ENCODE results near the gene DKK1.

DKK1 gene

DNA sequence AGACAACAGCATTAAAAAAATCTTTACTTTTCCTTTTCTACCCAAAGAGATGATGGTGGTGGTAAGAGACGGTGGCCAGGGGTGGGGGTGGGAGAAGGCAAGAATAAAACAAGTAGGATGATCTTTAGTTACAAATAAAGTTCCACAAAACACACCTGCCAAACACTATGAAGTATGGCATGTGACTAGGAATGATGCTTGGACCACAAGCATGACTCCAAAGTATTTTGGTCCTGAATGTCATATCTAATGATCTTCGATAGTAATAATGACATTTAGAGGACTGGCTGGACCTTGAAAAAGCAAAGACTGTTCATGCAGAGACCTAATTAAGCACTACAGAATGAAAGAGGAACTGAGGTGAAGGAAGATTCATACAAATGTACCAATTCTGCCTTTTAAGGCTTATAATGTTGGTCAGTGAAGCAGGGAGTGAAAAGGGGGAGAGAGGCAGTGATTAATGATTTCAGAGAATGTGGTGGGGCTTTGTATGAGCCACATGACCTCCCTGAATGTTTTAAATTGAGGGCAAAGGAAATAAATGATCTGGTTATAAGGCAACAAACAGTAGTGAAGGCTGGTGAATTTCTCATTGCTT, 29.6 kb upstream of the DKK1 start:
- Histone ChIP-seq H3K4me1 (ENCODE audit: control insufficient read depth, insufficient read depth, low read length) (no peaks in the 10 kb centered on the region), H3K9me3 (ENCODE audit: control insufficient read depth in 2 of 2, low read length in 2 of 2) (no peaks in the 10 kb centered on the region), H3K36me3 (ENCODE audit: control insufficient read depth in 2 of 2, insufficient read depth in 2 of 2, low read length in 2 of 2) (peaks cover 0 to 3% of the 10 kb centered on the region in 2 donors), H3K4me3 (ENCODE audit: low read length in 2 of 2) (no peak overlapping the region), H3K9ac (ENCODE audit: low read length in 2 of 2) (no peak overlapping the region), H3K27me3 (ENCODE audit: control insufficient read depth in 1 of 2, insufficient read depth in 2 of 2, low read length in 2 of 2) (no peaks in the 10 kb centered on the region), H3K27ac (ENCODE audit: low read length) (no peak overlapping the region)

DNA sequence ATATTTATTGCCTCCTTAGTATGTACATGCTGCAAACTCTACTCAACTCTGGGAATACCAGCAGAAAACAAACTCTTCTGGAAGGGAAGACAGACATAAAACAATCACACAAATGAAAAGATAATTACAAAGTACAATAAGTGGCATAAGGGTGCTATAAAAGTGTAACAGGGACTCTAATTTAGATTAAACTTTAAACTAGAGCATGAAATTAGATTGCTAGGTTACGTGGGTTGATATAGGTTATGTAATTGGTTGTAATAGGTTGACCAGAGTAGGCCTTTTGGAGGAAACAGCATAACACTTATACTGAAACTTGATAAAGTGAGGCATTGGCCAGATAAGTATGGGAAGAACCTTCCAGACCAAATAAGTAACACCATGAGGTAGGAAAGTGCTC, 26.2 kb upstream of the DKK1 start:
- H3K4me3 ChIP-seq (ENCODE audit: low read length in 2 of 2): no peak overlapping the region
- no peaks in the 10 kb centered on the region for H3K9me3 ChIP-seq (ENCODE audit: control insufficient read depth in 2 of 2, low read length in 2 of 2)
- H3K27me3 ChIP-seq (ENCODE audit: control insufficient read depth in 1 of 2, insufficient read depth in 2 of 2, low read length in 2 of 2): no peaks in the 10 kb centered on the region
- H3K4me1 ChIP-seq (ENCODE audit: control insufficient read depth, insufficient read depth, low read length): no peaks in the 10 kb centered on the region
- no peaks in the 10 kb centered on the region for H3K36me3 ChIP-seq (ENCODE audit: control insufficient read depth in 2 of 2, insufficient read depth in 2 of 2, low read length in 2 of 2)
- no peak overlapping the region for H3K27ac ChIP-seq (ENCODE audit: low read length)
- H3K9ac ChIP-seq (ENCODE audit: low read length in 2 of 2): no peak overlapping the region

DNA sequence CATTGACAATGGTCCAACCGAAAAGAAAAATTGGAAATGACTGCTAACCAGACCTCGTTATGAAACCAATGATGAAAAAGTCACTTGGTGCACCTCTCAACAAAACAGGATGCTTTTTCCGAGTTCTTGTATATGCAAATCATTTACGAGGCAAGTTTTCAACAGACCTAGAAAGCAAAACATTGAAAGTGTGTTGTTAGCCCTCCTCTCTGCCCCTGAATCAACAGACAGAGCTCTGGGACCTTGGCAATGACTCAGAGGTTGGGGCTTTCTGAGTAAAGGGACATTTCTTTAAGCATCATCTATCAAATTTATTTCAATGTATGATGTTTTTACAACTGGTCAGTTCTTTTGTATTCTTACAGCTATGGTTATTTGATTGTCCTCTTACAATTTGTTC, 16.3 kb upstream of the DKK1 start:
- H3K4me3 ChIP-seq (ENCODE audit: low read length in 2 of 2): no peak overlapping the region
- no peak overlapping the region for H3K9ac ChIP-seq (ENCODE audit: low read length in 2 of 2)
- no peaks in the 10 kb centered on the region for H3K4me1 ChIP-seq (ENCODE audit: control insufficient read depth, insufficient read depth, low read length)
- H3K36me3 ChIP-seq (ENCODE audit: control insufficient read depth in 2 of 2, insufficient read depth in 2 of 2, low read length in 2 of 2): no peaks in the 10 kb centered on the region
- no peak overlapping the region for H3K27ac ChIP-seq (ENCODE audit: low read length)
- no peaks in the 10 kb centered on the region for H3K27me3 ChIP-seq (ENCODE audit: control insufficient read depth in 1 of 2, insufficient read depth in 2 of 2, low read length in 2 of 2)
- H3K9me3 ChIP-seq (ENCODE audit: control insufficient read depth in 2 of 2, low read length in 2 of 2): no peaks in the 10 kb centered on the region

DNA sequence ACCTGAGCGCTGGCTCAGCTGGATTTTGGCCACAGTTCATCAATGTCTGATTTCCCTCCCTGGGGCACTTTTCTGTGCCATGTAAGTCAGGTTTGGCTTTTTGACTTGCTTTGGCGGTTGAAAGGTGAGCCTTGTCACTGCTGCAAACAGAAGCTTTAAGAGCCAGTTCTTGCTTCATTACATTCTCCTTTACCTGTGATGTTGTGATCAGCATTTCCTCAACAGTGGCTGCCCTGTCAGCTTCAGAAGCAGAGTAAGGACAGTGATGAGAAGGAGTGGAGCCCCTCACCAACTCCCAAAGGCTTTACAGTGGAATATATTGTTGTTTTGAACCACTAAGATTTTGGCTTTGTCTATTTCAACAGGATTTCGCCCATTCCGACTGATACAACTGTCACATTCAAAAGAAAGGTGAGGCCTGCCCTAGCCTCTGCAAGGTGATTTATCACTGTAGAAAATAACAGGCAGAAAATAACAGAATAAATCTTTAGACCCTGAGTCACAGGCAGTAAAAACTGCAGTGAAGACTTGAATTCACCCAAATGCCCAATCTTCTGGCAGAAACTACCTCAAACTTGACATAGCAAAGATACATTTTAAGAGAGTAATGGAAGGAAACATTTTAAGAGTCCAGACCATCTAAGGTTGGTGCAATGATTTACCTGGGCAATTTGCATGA, 13.3 kb upstream of the DKK1 start:
- H3K36me3 ChIP-seq (ENCODE audit: control insufficient read depth in 2 of 2, insufficient read depth in 2 of 2, low read length in 2 of 2): no peaks in the 10 kb centered on the region
- H3K9ac ChIP-seq (ENCODE audit: low read length in 2 of 2): no peak overlapping the region
- H3K4me3 ChIP-seq (ENCODE audit: low read length in 2 of 2): no peak overlapping the region
- no peaks in the 10 kb centered on the region for H3K9me3 ChIP-seq (ENCODE audit: control insufficient read depth in 2 of 2, low read length in 2 of 2)
- no peak overlapping the region for H3K27ac ChIP-seq (ENCODE audit: low read length)
- no peaks in the 10 kb centered on the region for H3K4me1 ChIP-seq (ENCODE audit: control insufficient read depth, insufficient read depth, low read length)
- H3K27me3 ChIP-seq (ENCODE audit: control insufficient read depth in 1 of 2, insufficient read depth in 2 of 2, low read length in 2 of 2): no peaks in the 10 kb centered on the region

DNA sequence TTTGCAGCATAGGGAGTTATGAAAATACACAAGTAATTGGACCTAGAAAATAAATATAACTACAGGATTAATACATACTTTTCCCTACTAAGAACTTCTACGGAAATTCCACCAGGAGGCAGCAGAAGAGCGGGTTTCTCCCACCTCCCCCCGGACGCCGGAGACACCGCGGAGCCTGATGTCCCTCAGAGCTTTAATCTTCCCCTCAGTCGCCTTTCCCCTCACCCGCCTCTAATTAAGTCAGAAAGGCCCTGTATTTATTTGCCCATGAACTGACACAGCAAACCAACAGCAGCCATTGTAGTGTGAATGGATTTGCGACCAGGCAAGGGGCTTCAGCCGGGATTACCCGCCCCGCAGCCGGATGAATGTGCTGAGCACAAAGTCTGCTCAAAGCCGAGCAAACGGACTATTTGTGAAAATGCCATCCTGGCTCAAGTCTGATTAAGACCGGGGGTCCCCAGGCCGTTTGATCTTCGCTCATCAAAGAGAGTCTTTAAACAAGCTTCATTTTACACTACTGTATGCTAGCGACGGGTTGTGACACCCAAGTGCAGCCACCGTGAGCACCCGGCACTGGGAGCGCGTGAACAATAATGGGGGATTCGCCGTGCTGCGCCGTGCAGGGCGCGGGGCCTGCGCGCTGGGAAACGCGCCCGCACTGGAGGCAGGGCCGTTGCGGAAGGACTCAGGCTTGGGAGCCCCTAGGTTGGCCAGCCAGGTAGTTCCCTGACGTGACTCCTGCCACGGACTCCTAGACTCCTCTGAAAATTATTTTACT, 5.6 kb upstream of the DKK1 start:
- H3K4me1 ChIP-seq (ENCODE audit: control insufficient read depth, insufficient read depth, low read length): peaks cover 3% of the 10 kb centered on the region
- H3K27ac ChIP-seq (ENCODE audit: low read length): no peak overlapping the region
- peaks cover 6 to 22% of the 10 kb centered on the region in 2 donors for H3K27me3 ChIP-seq (ENCODE audit: control insufficient read depth in 1 of 2, insufficient read depth in 2 of 2, low read length in 2 of 2)
- no peaks in the 10 kb centered on the region for H3K36me3 ChIP-seq (ENCODE audit: control insufficient read depth in 2 of 2, insufficient read depth in 2 of 2, low read length in 2 of 2)
- H3K9me3 ChIP-seq (ENCODE audit: control insufficient read depth in 2 of 2, low read length in 2 of 2): no peaks in the 10 kb centered on the region
- H3K9ac ChIP-seq (ENCODE audit: low read length in 2 of 2): peak overlapping the region; percentile 52 to 55
- H3K4me3 ChIP-seq (ENCODE audit: low read length in 2 of 2): peak overlapping the region; percentile 73 to 87

DNA sequence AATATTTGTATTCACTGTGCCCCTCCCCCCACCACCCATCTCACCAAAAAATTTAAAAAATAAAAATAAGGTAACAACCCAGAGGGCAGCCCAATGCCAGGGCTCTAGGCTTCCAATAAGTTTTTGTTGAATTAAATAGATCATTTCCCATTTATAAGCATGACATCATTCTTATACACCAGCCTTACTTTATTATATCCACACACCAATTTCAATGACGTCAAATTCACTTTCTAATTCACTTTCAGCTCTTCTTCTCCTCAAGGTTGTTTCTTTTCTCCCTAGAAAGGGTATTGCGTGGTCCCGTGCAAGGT, 1.2 kb upstream of the DKK1 start:
- no peaks in the 10 kb centered on the region for H3K9me3 ChIP-seq (ENCODE audit: control insufficient read depth in 2 of 2, low read length in 2 of 2)
- peaks cover 17% of the 10 kb centered on the region for H3K4me1 ChIP-seq (ENCODE audit: control insufficient read depth, insufficient read depth, low read length)
- H3K27ac ChIP-seq (ENCODE audit: low read length): no peak overlapping the region
- H3K36me3 ChIP-seq (ENCODE audit: control insufficient read depth in 2 of 2, insufficient read depth in 2 of 2, low read length in 2 of 2): no peaks in the 10 kb centered on the region
- peak overlapping the region; percentile 52 to 74 for H3K4me3 ChIP-seq (ENCODE audit: low read length in 2 of 2)
- H3K9ac ChIP-seq (ENCODE audit: low read length in 2 of 2): no peak overlapping the region
- H3K27me3 ChIP-seq (ENCODE audit: control insufficient read depth in 1 of 2, insufficient read depth in 2 of 2, low read length in 2 of 2): peaks cover 18 to 40% of the 10 kb centered on the region in 2 donors

DNA sequence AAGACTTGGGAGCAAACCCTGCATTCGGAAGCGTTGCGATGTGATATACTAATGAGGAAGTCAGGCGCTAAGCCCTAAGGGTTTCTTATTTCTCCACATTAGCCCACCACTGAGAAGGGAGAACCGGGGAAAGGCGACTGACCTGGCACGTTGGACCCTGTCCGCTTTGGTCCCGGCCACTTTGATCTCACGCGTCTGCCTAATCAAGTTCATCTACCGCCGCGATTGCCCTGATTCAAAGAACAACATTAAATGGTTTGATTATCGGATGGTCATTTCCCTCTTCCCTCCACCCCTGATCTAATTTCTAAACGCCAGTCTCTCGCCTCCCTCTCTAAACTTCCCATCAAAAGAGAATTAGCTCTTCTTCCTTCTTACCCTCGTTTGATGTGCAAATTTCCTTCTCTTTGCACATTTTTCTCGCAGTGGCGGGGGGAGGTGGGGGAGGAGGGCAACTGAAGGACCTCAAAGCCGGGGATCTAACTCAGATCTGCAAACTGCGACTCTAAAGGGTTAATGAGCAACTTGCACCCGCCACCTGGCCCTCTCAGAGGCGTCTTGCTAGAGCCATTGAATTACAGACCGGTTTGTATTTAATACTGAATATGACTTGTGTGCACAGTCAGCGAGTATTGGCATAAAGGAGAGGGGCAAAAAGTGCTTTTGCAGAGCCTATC, 687 bp upstream of the DKK1 start:
- Histone ChIP-seq H3K4me1 (ENCODE audit: control insufficient read depth, insufficient read depth, low read length) (peaks cover 17% of the 10 kb centered on the region), H3K9ac (ENCODE audit: low read length in 2 of 2) (no peak overlapping the region), H3K27me3 (ENCODE audit: control insufficient read depth in 1 of 2, insufficient read depth in 2 of 2, low read length in 2 of 2) (peaks cover 18 to 39% of the 10 kb centered on the region in 2 donors), H3K36me3 (ENCODE audit: control insufficient read depth in 2 of 2, insufficient read depth in 2 of 2, low read length in 2 of 2) (no peaks in the 10 kb centered on the region), H3K4me3 (ENCODE audit: low read length in 2 of 2) (peak overlapping the region; percentile 52 to 74), H3K9me3 (ENCODE audit: control insufficient read depth in 2 of 2, low read length in 2 of 2) (no peaks in the 10 kb centered on the region), H3K27ac (ENCODE audit: low read length) (no peak overlapping the region)

DNA sequence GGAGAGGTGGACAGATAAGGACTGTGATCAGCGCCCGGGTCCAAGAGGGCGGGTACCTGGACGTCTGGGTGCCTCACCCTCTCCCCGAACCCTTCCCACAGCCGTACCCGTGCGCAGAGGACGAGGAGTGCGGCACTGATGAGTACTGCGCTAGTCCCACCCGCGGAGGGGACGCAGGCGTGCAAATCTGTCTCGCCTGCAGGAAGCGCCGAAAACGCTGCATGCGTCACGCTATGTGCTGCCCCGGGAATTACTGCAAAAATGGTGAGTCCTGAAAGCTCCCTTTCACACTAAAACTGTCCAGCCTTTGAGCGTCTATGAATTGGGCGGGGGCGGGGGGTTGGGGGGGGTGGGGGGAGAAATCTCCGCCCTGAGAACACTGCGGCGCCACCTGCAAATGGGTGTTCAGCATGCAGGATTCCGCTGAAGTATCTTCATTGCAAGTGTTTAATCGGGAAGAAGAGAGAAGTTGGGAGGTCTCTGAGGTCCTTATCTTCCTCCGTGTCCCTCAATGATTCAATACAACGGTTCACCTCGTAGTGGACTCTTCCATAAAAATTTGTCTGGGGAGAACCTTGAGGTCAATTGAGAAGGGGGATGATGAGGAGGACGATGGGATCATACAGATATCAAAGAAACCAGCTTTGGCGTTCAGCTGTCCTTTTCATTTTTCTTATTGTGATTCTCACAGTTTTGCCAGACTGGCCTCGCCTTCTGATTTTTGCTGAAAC, 906 bp downstream of the DKK1 start:
- peaks cover 16 to 32% of the 10 kb centered on the region in 2 donors for H3K27me3 ChIP-seq (ENCODE audit: control insufficient read depth in 1 of 2, insufficient read depth in 2 of 2, low read length in 2 of 2)
- no peaks in the 10 kb centered on the region for H3K9me3 ChIP-seq (ENCODE audit: control insufficient read depth in 2 of 2, low read length in 2 of 2)
- H3K27ac ChIP-seq (ENCODE audit: low read length): no peak overlapping the region
- H3K4me1 ChIP-seq (ENCODE audit: control insufficient read depth, insufficient read depth, low read length): peaks cover 17% of the 10 kb centered on the region
- no peaks in the 10 kb centered on the region for H3K36me3 ChIP-seq (ENCODE audit: control insufficient read depth in 2 of 2, insufficient read depth in 2 of 2, low read length in 2 of 2)
- peak overlapping the region; percentile 52 to 74 for H3K4me3 ChIP-seq (ENCODE audit: low read length in 2 of 2)
- H3K9ac ChIP-seq (ENCODE audit: low read length in 2 of 2): no peak overlapping the region

DNA sequence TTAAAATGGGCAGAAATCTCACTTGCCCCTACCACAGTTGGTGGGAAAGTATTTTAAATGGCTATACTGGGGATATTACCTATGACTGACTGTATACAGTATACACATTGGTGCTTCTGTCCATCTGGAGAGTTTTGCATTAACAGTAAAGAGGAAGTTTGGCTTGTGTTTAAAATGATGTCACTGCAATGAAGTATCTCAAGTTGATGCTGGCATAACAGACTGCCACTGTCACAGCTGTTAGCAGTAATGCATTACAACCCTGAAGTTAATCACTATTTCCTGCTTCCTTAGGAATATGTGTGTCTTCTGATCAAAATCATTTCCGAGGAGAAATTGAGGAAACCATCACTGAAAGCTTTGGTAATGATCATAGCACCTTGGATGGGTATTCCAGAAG, 1.9 kb downstream of the DKK1 start:
- Histone ChIP-seq H3K4me1 (ENCODE audit: control insufficient read depth, insufficient read depth, low read length) (peaks cover 17% of the 10 kb centered on the region), H3K27ac (ENCODE audit: low read length) (no peak overlapping the region), H3K27me3 (ENCODE audit: control insufficient read depth in 1 of 2, insufficient read depth in 2 of 2, low read length in 2 of 2) (peaks cover 16 to 32% of the 10 kb centered on the region in 2 donors), H3K9me3 (ENCODE audit: control insufficient read depth in 2 of 2, low read length in 2 of 2) (no peaks in the 10 kb centered on the region), H3K36me3 (ENCODE audit: control insufficient read depth in 2 of 2, insufficient read depth in 2 of 2, low read length in 2 of 2) (no peaks in the 10 kb centered on the region), H3K9ac (ENCODE audit: low read length in 2 of 2) (no peak overlapping the region), H3K4me3 (ENCODE audit: low read length in 2 of 2) (no peak overlapping the region)

DNA sequence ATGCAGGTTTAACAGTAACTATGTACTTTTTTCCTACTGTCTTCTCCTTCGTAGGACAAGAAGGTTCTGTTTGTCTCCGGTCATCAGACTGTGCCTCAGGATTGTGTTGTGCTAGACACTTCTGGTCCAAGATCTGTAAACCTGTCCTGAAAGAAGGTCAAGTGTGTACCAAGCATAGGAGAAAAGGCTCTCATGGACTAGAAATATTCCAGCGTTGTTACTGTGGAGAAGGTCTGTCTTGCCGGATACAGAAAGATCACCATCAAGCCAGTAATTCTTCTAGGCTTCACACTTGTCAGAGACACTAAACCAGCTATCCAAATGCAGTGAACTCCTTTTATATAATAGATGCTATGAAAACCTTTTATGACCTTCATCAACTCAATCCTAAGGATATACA, 2.4 kb downstream of the DKK1 start:
- H3K4me1 ChIP-seq (ENCODE audit: control insufficient read depth, insufficient read depth, low read length): peaks cover 17% of the 10 kb centered on the region
- no peak overlapping the region for H3K27ac ChIP-seq (ENCODE audit: low read length)
- H3K9ac ChIP-seq (ENCODE audit: low read length in 2 of 2): no peak overlapping the region
- H3K4me3 ChIP-seq (ENCODE audit: low read length in 2 of 2): no peak overlapping the region
- no peaks in the 10 kb centered on the region for H3K36me3 ChIP-seq (ENCODE audit: control insufficient read depth in 2 of 2, insufficient read depth in 2 of 2, low read length in 2 of 2)
- no peaks in the 10 kb centered on the region for H3K9me3 ChIP-seq (ENCODE audit: control insufficient read depth in 2 of 2, low read length in 2 of 2)
- peaks cover 16 to 32% of the 10 kb centered on the region in 2 donors for H3K27me3 ChIP-seq (ENCODE audit: control insufficient read depth in 1 of 2, insufficient read depth in 2 of 2, low read length in 2 of 2)

All from stomach smooth muscle (tissue), 2 donors.